ENCODE data around the gene NOS1AP.

DNA sequence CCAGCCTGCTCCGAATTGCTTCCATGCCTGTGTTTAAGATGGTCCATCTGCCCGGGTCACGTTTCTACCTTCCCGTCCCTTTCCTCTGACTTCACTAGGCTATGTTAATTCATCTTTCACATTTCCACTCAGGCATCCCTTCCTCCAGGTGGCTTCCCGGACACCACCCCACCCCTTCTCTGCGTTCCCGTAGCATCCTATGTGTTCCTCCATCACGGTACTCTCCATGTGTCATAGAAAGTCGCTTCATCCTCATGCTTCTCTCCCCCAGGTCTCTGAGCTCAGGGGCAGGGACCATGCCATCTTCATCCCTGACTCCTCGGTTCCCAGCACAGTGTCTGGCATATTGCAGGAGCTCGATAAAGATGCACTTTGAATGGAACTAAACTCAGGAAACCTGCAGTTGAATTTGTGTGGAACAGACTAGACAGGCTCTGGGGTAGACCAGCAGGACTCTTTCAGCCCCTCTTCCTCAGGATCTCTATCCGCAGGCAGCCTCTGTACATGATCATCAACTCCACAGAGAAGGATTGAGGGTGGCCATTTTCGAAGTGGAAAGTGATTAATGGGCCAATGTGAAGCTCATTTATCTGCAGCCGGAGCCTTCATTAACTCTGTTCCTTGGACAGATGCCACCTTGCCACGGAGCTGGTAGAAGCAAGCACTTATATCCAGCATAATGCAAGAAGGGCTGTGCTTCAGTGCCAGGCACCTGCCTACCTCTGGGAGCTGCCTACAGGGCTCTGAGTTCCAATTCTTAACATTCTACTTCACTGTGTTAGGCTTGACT is 321.1 kb downstream of the NOS1AP start:
- TF ChIP-seq, protein P1, sequence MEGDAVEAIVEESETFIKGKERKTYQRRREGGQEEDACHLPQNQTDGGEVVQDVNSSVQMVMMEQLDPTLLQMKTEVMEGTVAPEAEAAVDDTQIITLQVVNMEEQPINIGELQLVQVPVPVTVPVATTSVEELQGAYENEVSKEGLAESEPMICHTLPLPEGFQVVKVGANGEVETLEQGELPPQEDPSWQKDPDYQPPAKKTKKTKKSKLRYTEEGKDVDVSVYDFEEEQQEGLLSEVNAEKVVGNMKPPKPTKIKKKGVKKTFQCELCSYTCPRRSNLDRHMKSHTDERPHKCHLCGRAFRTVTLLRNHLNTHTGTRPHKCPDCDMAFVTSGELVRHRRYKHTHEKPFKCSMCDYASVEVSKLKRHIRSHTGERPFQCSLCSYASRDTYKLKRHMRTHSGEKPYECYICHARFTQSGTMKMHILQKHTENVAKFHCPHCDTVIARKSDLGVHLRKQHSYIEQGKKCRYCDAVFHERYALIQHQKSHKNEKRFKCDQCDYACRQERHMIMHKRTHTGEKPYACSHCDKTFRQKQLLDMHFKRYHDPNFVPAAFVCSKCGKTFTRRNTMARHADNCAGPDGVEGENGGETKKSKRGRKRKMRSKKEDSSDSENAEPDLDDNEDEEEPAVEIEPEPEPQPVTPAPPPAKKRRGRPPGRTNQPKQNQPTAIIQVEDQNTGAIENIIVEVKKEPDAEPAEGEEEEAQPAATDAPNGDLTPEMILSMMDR (IDR thresholded peaks at IDR 0.05): no peak
- TF ChIP-seq POLR2A (IDR thresholded peaks at IDR 0.05): no peak

All from lower leg skin (tissue), 3 donors.